Gastroesophageal sphincter (tissue), 4 donors: Measurements from ENCODE around the gene TECTB. TPM values are rescaled to one million over a fixed set of nuclear protein-coding genes. Genes with fewer than 3 reads are reported as not detected.

ENCODE experiments used
- ATAC-seq: fragments of 150-250 bp; one replicate; pipeline ENCODE4 v1.9.1; 2016; ENCODE audit warnings: mild to moderate bottlenecking, moderate library complexity
- H3K27ac ChIP-seq, 4 donors: fragments of 200-600 bp; sonication (generic) in 3 of 4; 1 replicate in 3 of 4; 2 replicates in 1 of 4; pipeline ENCODE4 v1.5.1; 2016 to 2019
- H3K27me3 ChIP-seq: fragments of 200-600 bp; sonication (generic); one replicate; pipeline ENCODE4 v1.5.1; 2019
- H3K36me3 ChIP-seq, 2 donors: fragments of 200-600 bp; sonication (generic); one replicate each; pipeline ENCODE4 v1.5.1; 2019; ENCODE audit warnings: control low read depth in 1 of 2
- H3K4me1 ChIP-seq, 3 donors: fragments of 200-600 bp; sonication (generic); 1 replicate in 2 of 3; 2 replicates in 1 of 3; pipeline ENCODE4 v1.5.1; 2016 to 2019; ENCODE audit warnings: control low read depth in 2 of 3
- H3K4me3 ChIP-seq, 2 donors: fragments of 200-600 bp; sonication (generic); one replicate each; pipeline ENCODE4 v1.5.1; 2019; ENCODE audit warnings: mild to moderate bottlenecking in 1 of 2, moderate library complexity in 1 of 2
- H3K9me3 ChIP-seq, 3 donors: fragments of 200-600 bp; sonication (generic); one replicate each; pipeline ENCODE4 v1.5.1; 2017 to 2019; ENCODE audit warnings: control low read depth in 2 of 3
- CTCF ChIP-seq, 4 experiments: fragments of 200-600 bp in 2 of 4; fragments of 450-650 bp in 2 of 4; sonication (generic) in 1 of 4; IDR thresholded peaks; one replicate each; pipeline ENCODE4 v1.5.1; 2017 to 2019; ENCODE audit warnings: antibody characterized with exemption in 4 of 4, mild to moderate bottlenecking in 2 of 4, moderate library complexity in 2 of 4
- EP300 ChIP-seq: sonication (generic); formaldehyde crosslinking; IDR thresholded peaks from one replicate; pipeline ENCODE4 v1.6.1; 2017; ENCODE audit warnings: antibody characterized with exemption, mild to moderate bottlenecking
- POLR2A ChIP-seq, 2 donors: fragments of 450-650 bp; IDR thresholded peaks; one replicate each; pipeline ENCODE4 v1.6.1; 2017; ENCODE audit warnings: antibody characterized with exemption in 2 of 2, mild to moderate bottlenecking in 2 of 2, moderate library complexity in 1 of 2
- POLR2AphosphoS5 ChIP-seq: sonication (generic); formaldehyde crosslinking; IDR thresholded peaks from one replicate; pipeline ENCODE4 v1.6.1; 2017; ENCODE audit warnings: antibody characterized with exemption
- WGBS, 2 donors: methylation state at CpG; one replicate each; pipeline ENCODE4 v1.1.5; 2018; ENCODE audit warnings: low coverage in 1 of 2; 5-methylcytosine and 5-hydroxymethylcytosine counted together
- total RNA-seq, 4 donors: library from RNA; depleted of rRNA; stranded (reverse); fragments of >200 nt; gene quantifications; one replicate each; pipeline ENCODE4 v1.1.0, GENCODE V29; 2016

Gene TECTB
- total RNA-seq, 4 donors from 2014 or later = not detected

DNA sequence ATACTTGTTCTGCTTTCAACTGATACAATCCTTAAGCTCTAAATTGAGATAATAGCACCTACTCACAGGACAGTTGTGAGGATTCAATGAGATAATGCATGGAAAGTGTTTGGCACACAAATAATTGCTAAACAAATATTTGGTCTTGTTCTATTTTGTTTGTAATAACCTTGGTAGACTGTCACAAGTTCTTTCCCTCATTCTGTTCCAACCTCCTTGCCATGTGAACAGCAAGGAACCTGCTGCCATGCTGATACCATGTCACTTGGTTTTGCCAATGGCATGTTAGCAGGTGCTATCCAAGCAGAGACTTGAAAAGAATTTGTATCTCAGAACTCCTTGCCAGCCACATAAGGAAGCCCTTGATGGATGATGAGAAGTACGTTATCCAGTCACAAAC, 24.8 kb upstream of the TECTB start:
- no peak for ATAC-seq
- no peaks in the 10 kb centered on the region for H3K4me1 ChIP-seq
- no peak overlapping the region for H3K27ac ChIP-seq
- 0 to 29% methylated on average over 1 of the region's 1 CpG for WGBS, 2 donors
- no peak overlapping the region for H3K4me3 ChIP-seq
- TF ChIP-seq POLR2A (IDR thresholded peaks at IDR 0.05) (no peak), POLR2AphosphoS5 (no peak), EP300 (no peak), CTCF (IDR thresholded peaks at IDR 0.05) (no peak)
- H3K9me3 ChIP-seq = no peaks in the 10 kb centered on the region
- H3K27me3 ChIP-seq = no peaks in the 10 kb centered on the region
- H3K36me3 ChIP-seq = no peaks in the 10 kb centered on the region

DNA sequence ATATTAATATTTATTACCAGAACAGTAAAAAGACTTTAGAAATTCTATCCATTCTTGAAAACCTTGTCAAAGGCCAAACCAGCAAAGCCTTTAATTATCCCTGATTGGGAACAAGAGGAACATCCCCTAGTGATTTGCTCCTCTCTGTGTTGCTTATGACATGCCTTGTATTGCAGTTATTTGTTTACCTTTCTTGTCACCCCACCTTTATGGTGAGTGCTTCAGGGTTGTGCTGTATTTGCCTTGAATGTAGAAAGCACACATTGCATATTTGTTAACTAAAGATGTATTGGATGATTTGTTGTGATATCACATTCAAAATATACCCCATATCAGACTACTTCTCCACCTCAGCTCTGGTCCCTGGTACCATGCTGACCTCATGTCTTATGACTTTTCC, 23.5 kb upstream of the TECTB start:
- no peak for ATAC-seq
- Histone ChIP-seq H3K36me3 (no peaks in the 10 kb centered on the region), H3K27ac (no peak overlapping the region), H3K9me3 (no peaks in the 10 kb centered on the region), H3K4me1 (no peaks in the 10 kb centered on the region), H3K27me3 (no peaks in the 10 kb centered on the region), H3K4me3 (no peak overlapping the region)
- TF ChIP-seq POLR2AphosphoS5 (no peak), EP300 (no peak), CTCF (IDR thresholded peaks at IDR 0.05) (no peak), POLR2A (IDR thresholded peaks at IDR 0.05) (no peak)

GRCh38 chr10:112260831-112261230, 22.4 kb upstream of the TECTB start:
- H3K9me3 ChIP-seq = no peaks in the 10 kb centered on the region
- no peaks in the 10 kb centered on the region for H3K36me3 ChIP-seq
- ATAC-seq = no peak
- 72 to 76% methylated on average over 5 of the region's 5 CpGs for WGBS, 2 donors
- TF ChIP-seq CTCF (IDR thresholded peaks at IDR 0.05) (no peak), POLR2AphosphoS5 (no peak), EP300 (no peak), POLR2A (IDR thresholded peaks at IDR 0.05) (no peak)
- no peaks in the 10 kb centered on the region for H3K27me3 ChIP-seq
- no peaks in the 10 kb centered on the region for H3K4me1 ChIP-seq
- no peak overlapping the region for H3K27ac ChIP-seq
- no peak overlapping the region for H3K4me3 ChIP-seq

GRCh38 chr10:112261281-112261822, 21.8 kb upstream of the TECTB start:
- peak; percentile 34 for ATAC-seq
- no peaks in the 10 kb centered on the region for H3K36me3 ChIP-seq
- H3K27me3 ChIP-seq = no peaks in the 10 kb centered on the region
- H3K27ac ChIP-seq = no peak overlapping the region
- WGBS, 2 donors = 28 to 30% methylated on average over 4 of the region's 4 CpGs
- no peaks in the 10 kb centered on the region for H3K9me3 ChIP-seq
- no peaks in the 10 kb centered on the region for H3K4me1 ChIP-seq
- no peak for TF ChIP-seq CTCF (IDR thresholded peaks at IDR 0.05)
- peak; percentile 27 for TF ChIP-seq POLR2AphosphoS5
- H3K4me3 ChIP-seq = no peak overlapping the region

GRCh38 chr10:112262546-112262945, 20.7 kb upstream of the TECTB start:
- no peaks in the 10 kb centered on the region for H3K36me3 ChIP-seq
- 56 to 68% methylated on average over 4 to 6 of the region's 6 CpGs for WGBS, 2 donors
- H3K4me1 ChIP-seq = no peaks in the 10 kb centered on the region
- H3K4me3 ChIP-seq = no peak overlapping the region
- no peaks in the 10 kb centered on the region for H3K27me3 ChIP-seq
- H3K9me3 ChIP-seq = peaks cover 0 to 8% (median 0%) of the 10 kb centered on the region in 3 donors
- no peak for ATAC-seq
- TF ChIP-seq CTCF (IDR thresholded peaks at IDR 0.05) (no peak), POLR2A (IDR thresholded peaks at IDR 0.05) (no peak), EP300 (no peak), POLR2AphosphoS5 (no peak)
- no peak overlapping the region for H3K27ac ChIP-seq
